Fibroblast of skin of left quadriceps (primary cell): ENCODE results near the gene FTSJ3.
"Not testable (repeated sequence)": the region's sequence is repeated elsewhere in the genome, so short reads cannot be mapped to it uniquely, and the experiment has no call there.

Source experiments
- DNase-seq, 2 experiments: peaks; one replicate each; pipeline ENCODE4 v3.0.0-alpha.2; 2013; ENCODE audit warnings: low read depth in 2 of 2

FTSJ3 gene

GRCh38 chr17:63827002-63827800, at the start of gene FTSJ3, which contains the start of gene PSMC5:
Gene FTSJ3, minus strand, starts transcription at chr17:63827663. Its CDS starts 761 bp downstream, at chr17:63826902.
Gene PSMC5, plus strand, starts transcription at chr17:63827431. Its CDS starts 60 bp downstream, at chr17:63827491.
- peak; percentile 86 to 88 for DNase-seq

- not testable (repeated sequence) for DNase-seq
Measured at GRCh38 chr17:63874693-63875092, 47.2 kb upstream of the FTSJ3 start.

GRCh38 chr17:63874061-63874626, 46.7 kb upstream of the FTSJ3 start:
- not testable (repeated sequence) for DNase-seq

- DNase-seq: not testable (repeated sequence)
Measured at GRCh38 chr17:63873577-63873976, 46.1 kb upstream of the FTSJ3 start, which contains the start of gene CSH2. Gene CSH2, minus strand, starts transcription at chr17:63873677. Its CDS starts 63 bp downstream, at chr17:63873614.

- not testable (repeated sequence) for DNase-seq
Measured at GRCh38 chr17:63871646-63872365, 44.3 kb upstream of the FTSJ3 start.

- DNase-seq: not testable (repeated sequence)
Measured at GRCh38 chr17:63870292-63870665, 42.8 kb upstream of the FTSJ3 start.

- peak; percentile 34 to 36 for DNase-seq
Measured at GRCh38 chr17:63869491-63870291, 42.2 kb upstream of the FTSJ3 start.

- DNase-seq: not testable (repeated sequence)
Measured at GRCh38 chr17:63866625-63867024, 39.2 kb upstream of the FTSJ3 start.

- no peak for DNase-seq
Measured at GRCh38 chr17:63859257-63859656, 31.8 kb upstream of the FTSJ3 start.

- DNase-seq: not testable (repeated sequence)
Measured at GRCh38 chr17:63856425-63856824, 29.0 kb upstream of the FTSJ3 start.

GRCh38 chr17:63855185-63855584, 27.7 kb upstream of the FTSJ3 start:
- no peak for DNase-seq

- DNase-seq: no peak
Measured at GRCh38 chr17:63854709-63855108, 27.2 kb upstream of the FTSJ3 start.

GRCh38 chr17:63853260-63853659, 25.8 kb upstream of the FTSJ3 start:
- DNase-seq: no peak

- no peak for DNase-seq
Measured at GRCh38 chr17:63850401-63850800, 22.9 kb upstream of the FTSJ3 start.

GRCh38 chr17:63848834-63849689, 21.6 kb upstream of the FTSJ3 start:
- DNase-seq: peak; percentile 78 to 80

- DNase-seq: no peak
Measured at GRCh38 chr17:63847525-63848249, 20.2 kb upstream of the FTSJ3 start.

- DNase-seq: no peak
Measured at GRCh38 chr17:63845509-63845908, 18.0 kb upstream of the FTSJ3 start.

- no peak for DNase-seq
Measured at GRCh38 chr17:63843910-63844677, 16.6 kb upstream of the FTSJ3 start.

- DNase-seq: peak in 1 of 2 experiments; percentile 6
Measured at GRCh38 chr17:63843387-63843888, 16.0 kb upstream of the FTSJ3 start.
